Lower leg skin (tissue), 3 donors: ENCODE data around the gene SUGCT.

Source experiments
- POLR2A ChIP-seq, 2 donors: fragments of 450-650 bp; IDR thresholded peaks; one replicate each; pipeline ENCODE4 v1.6.1; 2016 to 2017; ENCODE audit warnings: antibody characterized with exemption in 2 of 2, mild to moderate bottlenecking in 1 of 2, moderate library complexity in 1 of 2
- TF ChIP-seq, protein P1 (sequence below), 3 donors: fragments of 450-650 bp; IDR thresholded peaks; one replicate each; pipeline ENCODE4 v1.5.1; 2016; ENCODE audit warnings: antibody characterized with exemption in 3 of 3, mild to moderate bottlenecking in 3 of 3, moderate library complexity in 2 of 3

DNA sequence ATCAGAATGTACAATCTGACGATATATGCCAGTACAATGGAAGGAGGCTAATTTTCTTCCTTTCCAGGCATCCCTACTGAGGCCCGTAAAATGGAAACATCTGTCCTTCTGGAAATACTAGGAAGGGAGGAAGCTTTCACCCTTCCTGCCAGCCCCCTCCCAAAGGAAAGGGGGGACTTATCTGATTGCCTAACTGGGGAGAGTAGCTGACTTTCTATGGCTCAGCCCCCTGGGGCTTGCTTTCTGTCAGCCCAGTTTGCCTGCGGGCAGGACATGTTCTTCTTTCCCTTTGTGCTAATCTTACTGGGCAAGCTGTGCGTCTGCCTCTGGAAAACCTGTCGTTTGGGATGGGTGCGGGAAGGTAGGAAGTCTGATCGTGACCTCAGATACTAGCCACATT lies 508.9 kb downstream of the SUGCT start:
- TF ChIP-seq, protein P1, sequence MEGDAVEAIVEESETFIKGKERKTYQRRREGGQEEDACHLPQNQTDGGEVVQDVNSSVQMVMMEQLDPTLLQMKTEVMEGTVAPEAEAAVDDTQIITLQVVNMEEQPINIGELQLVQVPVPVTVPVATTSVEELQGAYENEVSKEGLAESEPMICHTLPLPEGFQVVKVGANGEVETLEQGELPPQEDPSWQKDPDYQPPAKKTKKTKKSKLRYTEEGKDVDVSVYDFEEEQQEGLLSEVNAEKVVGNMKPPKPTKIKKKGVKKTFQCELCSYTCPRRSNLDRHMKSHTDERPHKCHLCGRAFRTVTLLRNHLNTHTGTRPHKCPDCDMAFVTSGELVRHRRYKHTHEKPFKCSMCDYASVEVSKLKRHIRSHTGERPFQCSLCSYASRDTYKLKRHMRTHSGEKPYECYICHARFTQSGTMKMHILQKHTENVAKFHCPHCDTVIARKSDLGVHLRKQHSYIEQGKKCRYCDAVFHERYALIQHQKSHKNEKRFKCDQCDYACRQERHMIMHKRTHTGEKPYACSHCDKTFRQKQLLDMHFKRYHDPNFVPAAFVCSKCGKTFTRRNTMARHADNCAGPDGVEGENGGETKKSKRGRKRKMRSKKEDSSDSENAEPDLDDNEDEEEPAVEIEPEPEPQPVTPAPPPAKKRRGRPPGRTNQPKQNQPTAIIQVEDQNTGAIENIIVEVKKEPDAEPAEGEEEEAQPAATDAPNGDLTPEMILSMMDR (IDR thresholded peaks at IDR 0.05): no peak
- no peak for TF ChIP-seq POLR2A (IDR thresholded peaks at IDR 0.05)
